Measurements from ENCODE around the gene FURIN.

DNA sequence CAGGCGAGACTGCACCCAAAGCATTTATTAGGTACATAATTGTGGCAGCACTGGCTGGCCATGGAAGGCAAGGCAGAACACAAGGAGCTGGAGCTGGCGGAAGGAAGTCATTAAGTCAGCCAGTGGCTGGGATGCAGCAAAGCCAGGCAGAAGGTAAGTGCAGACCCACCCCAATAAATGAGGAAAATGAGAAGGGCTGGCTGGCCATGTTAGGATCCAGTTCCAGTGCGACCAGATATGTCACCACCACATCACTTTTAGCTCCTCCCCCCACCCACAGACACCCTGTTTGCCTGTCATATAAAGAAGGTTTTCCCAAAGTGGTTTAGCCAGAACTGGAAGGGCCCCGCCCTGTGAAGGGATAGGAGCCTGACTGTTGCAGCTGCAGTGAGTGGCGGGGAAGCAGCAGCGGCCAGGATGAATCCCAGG is at the start of gene FURIN:
- TF ChIP-seq, protein P1, sequence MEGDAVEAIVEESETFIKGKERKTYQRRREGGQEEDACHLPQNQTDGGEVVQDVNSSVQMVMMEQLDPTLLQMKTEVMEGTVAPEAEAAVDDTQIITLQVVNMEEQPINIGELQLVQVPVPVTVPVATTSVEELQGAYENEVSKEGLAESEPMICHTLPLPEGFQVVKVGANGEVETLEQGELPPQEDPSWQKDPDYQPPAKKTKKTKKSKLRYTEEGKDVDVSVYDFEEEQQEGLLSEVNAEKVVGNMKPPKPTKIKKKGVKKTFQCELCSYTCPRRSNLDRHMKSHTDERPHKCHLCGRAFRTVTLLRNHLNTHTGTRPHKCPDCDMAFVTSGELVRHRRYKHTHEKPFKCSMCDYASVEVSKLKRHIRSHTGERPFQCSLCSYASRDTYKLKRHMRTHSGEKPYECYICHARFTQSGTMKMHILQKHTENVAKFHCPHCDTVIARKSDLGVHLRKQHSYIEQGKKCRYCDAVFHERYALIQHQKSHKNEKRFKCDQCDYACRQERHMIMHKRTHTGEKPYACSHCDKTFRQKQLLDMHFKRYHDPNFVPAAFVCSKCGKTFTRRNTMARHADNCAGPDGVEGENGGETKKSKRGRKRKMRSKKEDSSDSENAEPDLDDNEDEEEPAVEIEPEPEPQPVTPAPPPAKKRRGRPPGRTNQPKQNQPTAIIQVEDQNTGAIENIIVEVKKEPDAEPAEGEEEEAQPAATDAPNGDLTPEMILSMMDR (IDR thresholded peaks at IDR 0.05), result no peak
- TF ChIP-seq POLR2A (IDR thresholded peaks at IDR 0.05) (no peak), EP300 (IDR thresholded peaks at IDR 0.05) (no peak)
